ENCODE data around the gene PPIH. TPM values are rescaled to one million over a fixed set of nuclear protein-coding genes. Genes with fewer than 3 reads are reported as not detected.

Gene PPIH
- total and polyA plus RNA-seq, 10 donors, result 34.2 to 72.3 (median 43.3) TPM

DNA sequence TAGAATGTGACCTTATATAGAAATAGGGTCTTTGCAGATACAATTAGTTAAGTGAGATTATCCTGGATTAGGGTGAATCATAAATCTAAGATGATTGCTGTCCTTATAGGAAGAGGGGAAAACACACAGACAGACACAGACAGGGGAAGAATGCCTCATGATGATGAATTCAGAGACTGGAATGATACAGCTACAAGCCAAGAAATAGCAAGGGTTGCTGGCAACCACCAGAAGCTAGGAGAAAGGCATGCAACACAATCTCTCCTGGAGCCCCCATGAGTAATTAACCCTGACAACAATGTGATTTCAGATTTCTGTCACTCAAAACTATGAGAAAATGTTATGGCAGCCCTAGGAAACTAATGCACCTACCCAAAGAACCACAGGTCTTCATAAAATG is 19.1 kb upstream of the PPIH start:
- Histone ChIP-seq H3K27me3 (replicated peaks in 1 of 7) (no peaks in the 10 kb centered on the region), H3K4me1 (no peaks in the 10 kb centered on the region), H3K27ac (no peak overlapping the region), H3K9me3 (no peaks in the 10 kb centered on the region), H3K4me3 (no peak overlapping the region), H3K36me3 (no peaks in the 10 kb centered on the region)
- intact Hi-C loops (cut with DNase I; ENCODE audit: low total_unique reads), result loop anchor here (10.0 kb wide), 1 partner anchor 234 kb away; no protein-coding TSS in a partner anchor
- no peak for DNase-seq
- no peak for TF ChIP-seq POLR2A (IDR thresholded peaks at IDR 0.05)
- TF ChIP-seq, protein P1, sequence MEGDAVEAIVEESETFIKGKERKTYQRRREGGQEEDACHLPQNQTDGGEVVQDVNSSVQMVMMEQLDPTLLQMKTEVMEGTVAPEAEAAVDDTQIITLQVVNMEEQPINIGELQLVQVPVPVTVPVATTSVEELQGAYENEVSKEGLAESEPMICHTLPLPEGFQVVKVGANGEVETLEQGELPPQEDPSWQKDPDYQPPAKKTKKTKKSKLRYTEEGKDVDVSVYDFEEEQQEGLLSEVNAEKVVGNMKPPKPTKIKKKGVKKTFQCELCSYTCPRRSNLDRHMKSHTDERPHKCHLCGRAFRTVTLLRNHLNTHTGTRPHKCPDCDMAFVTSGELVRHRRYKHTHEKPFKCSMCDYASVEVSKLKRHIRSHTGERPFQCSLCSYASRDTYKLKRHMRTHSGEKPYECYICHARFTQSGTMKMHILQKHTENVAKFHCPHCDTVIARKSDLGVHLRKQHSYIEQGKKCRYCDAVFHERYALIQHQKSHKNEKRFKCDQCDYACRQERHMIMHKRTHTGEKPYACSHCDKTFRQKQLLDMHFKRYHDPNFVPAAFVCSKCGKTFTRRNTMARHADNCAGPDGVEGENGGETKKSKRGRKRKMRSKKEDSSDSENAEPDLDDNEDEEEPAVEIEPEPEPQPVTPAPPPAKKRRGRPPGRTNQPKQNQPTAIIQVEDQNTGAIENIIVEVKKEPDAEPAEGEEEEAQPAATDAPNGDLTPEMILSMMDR (IDR thresholded peaks at IDR 0.05 in 8 of 11, conservative IDR thresholded peaks at IDR 0.05 in 3 of 11), result no peak
- TF ChIP-seq POLR2AphosphoS5 (IDR thresholded peaks at IDR 0.05), result no peak

DNA sequence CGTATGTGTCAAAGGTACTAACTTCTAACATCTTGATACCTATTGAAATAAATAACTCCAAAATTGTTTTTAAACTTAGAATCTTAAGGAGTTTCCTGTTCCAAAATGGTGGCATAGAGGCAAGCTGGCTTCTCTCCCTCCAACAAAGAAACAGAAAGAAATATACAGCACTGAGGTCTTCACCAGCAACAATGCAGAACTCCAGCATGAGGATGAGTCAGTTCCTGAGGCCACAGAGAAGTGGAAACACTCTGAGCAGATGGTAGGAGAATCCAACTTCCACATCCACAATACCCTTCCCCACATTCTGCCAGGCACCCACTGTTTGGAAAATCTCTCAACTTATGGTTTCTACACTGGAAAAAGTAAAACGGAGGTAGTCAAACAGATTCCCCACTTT is 12.2 kb upstream of the PPIH start:
- intact Hi-C loops (cut with DNase I; ENCODE audit: low total_unique reads), result no loop called here
- Histone ChIP-seq H3K9me3 (peaks cover 0 to 10% (median 2%) of the 10 kb centered on the region in 8 donors), H3K36me3 (peaks cover 0 to 19% (median 0%) of the 10 kb centered on the region in 6 donors), H3K4me1 (no peaks in the 10 kb centered on the region), H3K27ac (no peak overlapping the region), H3K4me3 (no peak overlapping the region), H3K27me3 (replicated peaks in 1 of 7) (no peaks in the 10 kb centered on the region)
- TF ChIP-seq, protein P1 (IDR thresholded peaks at IDR 0.05 in 8 of 11, conservative IDR thresholded peaks at IDR 0.05 in 3 of 11), result no peak
- no peak for TF ChIP-seq POLR2A (IDR thresholded peaks at IDR 0.05)
- TF ChIP-seq POLR2AphosphoS5 (IDR thresholded peaks at IDR 0.05), result no peak
- WGBS, 5 donors, result 83 to 98% (median 89%) methylated on average over 2 of the region's 2 CpGs
- DNase-seq, result no peak

DNA sequence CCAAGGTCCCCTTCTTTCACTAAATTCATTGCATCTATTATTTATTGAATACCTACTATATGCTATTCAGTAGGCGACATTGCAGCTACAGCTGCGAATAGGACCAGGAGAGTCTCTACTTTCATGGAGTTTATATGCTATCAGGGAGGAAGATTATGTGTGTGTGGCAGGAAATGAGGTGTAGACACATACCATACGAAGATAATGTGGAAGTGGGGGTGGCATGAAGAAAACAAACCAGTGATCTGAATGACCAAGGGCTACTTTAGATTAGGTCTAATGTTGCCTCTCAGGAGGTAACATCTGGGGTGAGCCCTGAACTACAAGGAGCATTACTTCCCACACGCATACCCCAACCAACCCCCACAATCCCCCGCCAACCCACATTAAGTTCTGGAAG is 1.0 kb upstream of the PPIH start:
- WGBS, 5 donors, result 78 to 83% (median 81%) methylated on average over 5 of the region's 5 CpGs
- intact Hi-C loops (cut with DNase I; ENCODE audit: low total_unique reads), result no loop called here
- no peak for DNase-seq
- Histone ChIP-seq H3K4me1 (peaks cover 14 to 50% (median 25%) of the 10 kb centered on the region in 6 donors), H3K4me3 (peak overlapping the region in 2 of 8 donors; percentile 79 to 88), H3K9me3 (no peaks in the 10 kb centered on the region), H3K36me3 (peaks cover 0 to 30% (median 9%) of the 10 kb centered on the region in 6 donors), H3K27me3 (replicated peaks in 1 of 7) (no peaks in the 10 kb centered on the region), H3K27ac (peak overlapping the region in 5 of 8 donors; percentile 80 to 87 (median 85))
- TF ChIP-seq POLR2AphosphoS5 (IDR thresholded peaks at IDR 0.05), result no peak
- TF ChIP-seq POLR2A (IDR thresholded peaks at IDR 0.05), result no peak
- TF ChIP-seq, protein P1 (IDR thresholded peaks at IDR 0.05 in 8 of 11, conservative IDR thresholded peaks at IDR 0.05 in 3 of 11), result no peak

DNA sequence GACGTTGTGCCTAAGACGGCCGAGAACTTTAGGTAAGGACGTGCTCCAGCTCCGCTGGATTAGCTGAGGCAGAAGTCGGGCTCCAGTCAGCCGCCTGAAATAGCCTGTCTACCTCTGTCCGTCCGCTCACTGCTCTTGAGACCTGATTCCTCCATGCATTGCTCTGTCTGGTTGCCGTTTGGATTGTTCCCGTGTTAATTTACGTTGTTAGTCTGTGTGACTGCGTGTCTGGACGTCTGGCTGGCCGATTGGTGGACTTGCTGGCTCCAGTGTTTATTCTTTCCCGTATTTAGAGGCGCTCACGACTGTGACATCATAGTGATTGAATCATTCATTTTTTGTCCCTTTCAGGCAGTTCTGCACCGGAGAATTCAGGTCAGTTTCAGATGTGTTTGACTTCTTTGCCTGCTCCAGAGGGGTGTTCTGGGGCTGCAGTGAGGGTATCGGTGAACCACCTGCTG is 684 bp downstream of the PPIH start:
- 10 to 14% (median 11%) methylated on average over 19 to 20 of the region's 20 CpGs for WGBS, 5 donors
- peak overlapping the region; percentile 73 to 87 (median 84) for H3K27ac ChIP-seq
- peaks cover 0 to 47% (median 22%) of the 10 kb centered on the region in 6 donors for H3K36me3 ChIP-seq
- TF ChIP-seq POLR2AphosphoS5 (IDR thresholded peaks at IDR 0.05), result no peak
- no peak for TF ChIP-seq POLR2A (IDR thresholded peaks at IDR 0.05)
- TF ChIP-seq, protein P1 (IDR thresholded peaks at IDR 0.05 in 8 of 11, conservative IDR thresholded peaks at IDR 0.05 in 3 of 11), result no peak
- peak overlapping the region; percentile 75 to 93 (median 87) for H3K4me3 ChIP-seq
- intact Hi-C loops (cut with DNase I; ENCODE audit: low total_unique reads), result no loop called here
- DNase-seq, result no peak
- H3K27me3 ChIP-seq (replicated peaks in 1 of 7), result no peaks in the 10 kb centered on the region
- peaks cover 14 to 52% (median 25%) of the 10 kb centered on the region in 6 donors for H3K4me1 ChIP-seq
- no peaks in the 10 kb centered on the region for H3K9me3 ChIP-seq

All from spleen (tissue), 11 donors.